SU-DHL-6 (cell line): ENCODE results near the gene SEMA3G.

Experiments
- H2AFZ ChIP-seq: fragments of 200-600 bp; sonication (generic); 2 replicates; pipeline ENCODE4 v1.6.1; 2014; ENCODE audit warnings: low read depth, mild to moderate bottlenecking, moderate library complexity, mixed read lengths, antibody characterized with exemption, low read length; ENCODE audit not compliant: severe bottlenecking
- H3F3A ChIP-seq: fragments of 200-600 bp; shearing (Covaris generic); 2 replicates; pipeline ENCODE4 v1.6.0; 2016; ENCODE audit warnings: antibody characterized with exemption, mild to moderate bottlenecking; ENCODE audit not compliant: insufficient read depth
- H3K27ac ChIP-seq: fragments of 200-600 bp; sonication (generic); 2 replicates; pipeline ENCODE4 v1.5.1; 2016; ENCODE audit warnings: low read depth, mild to moderate bottlenecking, low read length, moderate library complexity, mixed read lengths
- H3K27me3 ChIP-seq: fragments of 200-600 bp; sonication (generic), shearing (Covaris generic); 2 replicates; pipeline ENCODE4 v1.6.0; 2014; ENCODE audit warnings: mild to moderate bottlenecking, low read length
- H3K36me3 ChIP-seq: fragments of 200-600 bp; sonication (generic); 2 replicates; pipeline ENCODE4 v1.6.1; 2014; ENCODE audit warnings: mild to moderate bottlenecking, low read length, mixed read lengths
- H3K4me2 ChIP-seq: fragments of 300-600, 200-600 bp; shearing (Covaris generic), sonication (generic); 2 replicates; pipeline ENCODE4 v1.6.0; 2014; ENCODE audit warnings: low read length, low read depth, mild to moderate bottlenecking; ENCODE audit not compliant: poor library complexity, severe bottlenecking
- H3K4me3 ChIP-seq: fragments of 200-600 bp; sonication (generic); 2 replicates; pipeline ENCODE4 v1.5.1; 2014; ENCODE audit warnings: antibody characterized with exemption, low read length, mild to moderate bottlenecking, mixed read lengths; ENCODE audit not compliant: insufficient read depth, poor library complexity, severe bottlenecking
- H3K79me2 ChIP-seq: fragments of 200-600 bp; sonication (generic); 2 replicates; pipeline ENCODE4 v1.6.1; 2014; ENCODE audit warnings: mild to moderate bottlenecking, low read length, moderate library complexity; ENCODE audit not compliant: insufficient read depth
- H3K9ac ChIP-seq: fragments of 200-600 bp; sonication (generic); 2 replicates; pipeline ENCODE4 v1.7.0; 2014; ENCODE audit warnings: mild to moderate bottlenecking, low read length
- H3K9me2 ChIP-seq: fragments of 200-600 bp; sonication (generic); replicated peaks from 2 replicates; pipeline ENCODE4 v1.6.1; 2014; ENCODE audit warnings: low read length; ENCODE audit not compliant: insufficient read depth
- H3K9me3 ChIP-seq: fragments of 200-600 bp; sonication (generic); 2 replicates; pipeline ENCODE4 v1.6.1; 2014; ENCODE audit warnings: low read length, mixed read lengths; ENCODE audit not compliant: insufficient read depth
- H4K20me1 ChIP-seq: fragments of 200-600 bp; sonication (generic); 2 replicates; pipeline ENCODE4 v1.6.1; 2014; ENCODE audit warnings: low read depth, mild to moderate bottlenecking, antibody characterized with exemption, low read length, moderate library complexity, mixed read lengths
- CTCF ChIP-seq: fragments of 200-600 bp; sonication (generic); IDR thresholded peaks from one replicate; pipeline ENCODE4 v1.5.1; 2017; ENCODE audit warnings: antibody characterized with exemption, mild to moderate bottlenecking, low read length, moderate library complexity; ENCODE audit not compliant: insufficient read depth, poor library complexity, severe bottlenecking
- EZH2phosphoT487 ChIP-seq: fragments of 200-600 bp; sonication (generic), shearing (Covaris generic); conservative IDR thresholded peaks from 2 replicates; pipeline ENCODE4 v1.6.1; 2018; ENCODE audit warnings: mild to moderate bottlenecking, antibody characterized with exemption, low read length, moderate library complexity, mixed read lengths

SEMA3G gene

DNA sequence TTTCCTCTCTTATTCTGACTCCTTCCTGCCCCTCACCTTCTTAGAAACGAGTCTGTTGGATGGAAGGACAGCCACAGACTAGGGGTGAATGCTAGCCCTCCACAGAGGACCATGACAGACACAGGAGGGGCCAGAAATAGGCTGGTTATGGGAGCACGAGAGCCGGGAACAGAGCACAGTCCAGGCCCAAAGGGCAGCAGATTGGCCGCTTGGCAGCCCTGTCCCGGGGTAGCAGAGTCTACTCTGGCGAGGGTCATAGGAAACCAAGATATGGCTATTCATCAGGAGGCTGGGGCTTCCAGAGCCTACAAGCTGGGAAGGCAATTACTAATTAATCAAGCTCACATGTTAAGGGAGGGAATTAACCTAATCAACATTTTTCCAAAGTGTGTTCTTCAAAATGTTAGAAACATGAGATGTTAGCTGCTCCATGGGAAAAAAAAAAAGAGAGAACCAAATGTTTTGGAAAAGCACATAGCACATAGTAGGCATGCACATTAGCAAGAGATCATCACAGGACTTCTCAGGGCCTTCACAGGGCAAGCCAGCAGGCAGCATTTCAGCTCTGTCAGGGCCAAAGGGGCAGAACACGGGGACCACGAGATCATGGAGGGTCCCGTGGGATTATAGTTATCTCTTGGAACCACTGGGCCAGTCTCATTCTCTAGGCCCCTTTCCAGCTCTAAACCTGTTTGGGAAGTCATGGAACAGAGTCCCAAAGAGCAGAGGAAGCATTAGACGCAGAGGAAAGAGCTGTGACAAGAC lies 13.3 kb downstream of the SEMA3G start:
- Histone ChIP-seq H4K20me1 (no peaks in the 10 kb centered on the region), H3F3A (no peaks in the 10 kb centered on the region), H3K27me3 (no peaks in the 10 kb centered on the region), H3K9ac (no peak overlapping the region), H3K79me2 (no peaks in the 10 kb centered on the region), H3K4me3 (no peak overlapping the region), H3K27ac (no peak overlapping the region), H2AFZ (no peak overlapping the region), H3K4me2 (no peak overlapping the region), H3K9me2 (no peaks in the 10 kb centered on the region), H3K9me3 (no peaks in the 10 kb centered on the region), H3K36me3 (no peaks in the 10 kb centered on the region)
- TF ChIP-seq EZH2phosphoT487 (no peak), CTCF (no peak)

DNA sequence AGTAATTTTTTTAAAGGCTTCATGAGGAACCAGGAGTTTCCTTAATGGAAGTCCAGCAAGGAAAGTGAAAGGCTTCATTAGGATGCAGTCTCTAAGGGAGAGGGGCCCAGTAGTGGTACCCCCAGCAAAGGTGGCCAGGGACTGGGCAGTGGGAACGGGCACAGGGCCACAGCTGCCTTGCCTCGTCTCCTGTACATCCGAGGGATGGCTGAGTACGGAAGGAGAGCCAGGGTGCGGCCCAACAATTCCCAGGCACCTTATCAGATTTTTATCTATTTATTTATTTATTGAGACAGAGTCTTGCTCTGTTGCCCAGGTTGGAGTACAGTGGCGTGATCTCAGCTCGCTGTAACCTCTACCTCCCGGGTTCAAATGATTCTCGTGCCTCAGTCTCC lies 14.5 kb downstream of the SEMA3G start:
- Histone ChIP-seq H3K9ac (no peak overlapping the region), H3K9me2 (no peaks in the 10 kb centered on the region), H3K4me3 (no peak overlapping the region), H2AFZ (no peak overlapping the region), H3K27ac (no peak overlapping the region), H3K36me3 (no peaks in the 10 kb centered on the region), H4K20me1 (no peaks in the 10 kb centered on the region), H3K4me2 (no peak overlapping the region), H3F3A (no peaks in the 10 kb centered on the region), H3K79me2 (no peaks in the 10 kb centered on the region), H3K27me3 (no peaks in the 10 kb centered on the region), H3K9me3 (no peaks in the 10 kb centered on the region)
- TF ChIP-seq EZH2phosphoT487 (no peak), CTCF (no peak)

DNA sequence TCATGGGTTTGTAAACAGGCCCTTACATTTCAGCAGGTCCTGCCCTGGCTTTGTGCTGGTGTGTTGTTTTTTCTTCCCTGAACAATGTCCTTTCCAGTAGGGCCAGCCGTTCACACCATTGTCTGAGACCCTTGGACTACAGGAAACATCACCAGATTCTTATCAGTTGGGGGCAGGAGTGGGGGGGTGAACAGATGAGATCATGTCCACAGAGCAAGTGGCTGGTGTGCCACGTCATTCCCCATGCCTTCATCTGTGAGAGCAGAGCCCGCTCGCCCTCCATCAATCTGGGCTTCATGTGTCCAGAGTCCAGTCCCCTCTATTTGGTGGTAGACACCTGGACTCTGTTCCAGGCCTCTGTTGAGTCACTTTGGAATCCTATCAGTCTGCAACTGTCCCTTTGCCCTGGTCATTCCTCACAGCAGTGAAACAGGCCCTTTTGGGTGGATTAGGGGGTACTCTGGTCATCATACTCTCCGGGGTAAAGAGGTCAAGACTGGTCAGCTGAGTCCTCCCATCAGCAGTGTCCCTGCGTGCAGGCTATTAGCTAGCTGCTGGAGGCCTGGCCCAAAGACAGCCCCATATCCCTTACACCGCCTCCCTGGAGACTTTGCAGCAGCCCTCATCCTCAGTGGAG lies 15.0 kb downstream of the SEMA3G start:
- H4K20me1 ChIP-seq, result no peaks in the 10 kb centered on the region
- no peaks in the 10 kb centered on the region for H3K9me2 ChIP-seq
- H3K4me2 ChIP-seq, result no peak overlapping the region
- no peaks in the 10 kb centered on the region for H3F3A ChIP-seq
- TF ChIP-seq EZH2phosphoT487, result no peak
- TF ChIP-seq CTCF, result no peak
- no peaks in the 10 kb centered on the region for H3K36me3 ChIP-seq
- no peak overlapping the region for H3K4me3 ChIP-seq
- H2AFZ ChIP-seq, result no peak overlapping the region
- no peaks in the 10 kb centered on the region for H3K27me3 ChIP-seq
- no peak overlapping the region for H3K9ac ChIP-seq
- no peaks in the 10 kb centered on the region for H3K9me3 ChIP-seq
- no peaks in the 10 kb centered on the region for H3K79me2 ChIP-seq
- H3K27ac ChIP-seq, result no peak overlapping the region
